Smooth muscle cell (in vitro differentiated cells): ENCODE results near the gene FGF9. TPM values are rescaled to one million over a fixed set of nuclear protein-coding genes. Genes with fewer than 3 reads are reported as not detected.

Experiments
- DNase-seq: peaks from one replicate; lab custom pipeline; 2025; ENCODE audit not compliant: unreplicated experiment; lab: John Stamatoyannopoulos, UW
- H2AFZ ChIP-seq: fragments of 200-600 bp; sonication (generic); 2 replicates; pipeline ENCODE4 v1.6.0; 2016; ENCODE audit warnings: antibody characterized with exemption, low read depth, mild to moderate bottlenecking
- H3F3A ChIP-seq: fragments of 200-600 bp; sonication (generic); 2 replicates; pipeline ENCODE4 v1.6.0; 2017; ENCODE audit warnings: antibody characterized with exemption, low read depth
- H3K27ac ChIP-seq: fragments of 200-600 bp; sonication (generic); 2 replicates; pipeline ENCODE4 v1.5.1; 2016; ENCODE audit warnings: low read depth, mild to moderate bottlenecking
- H3K27me3 ChIP-seq: fragments of 200-600 bp; sonication (generic); 2 replicates; pipeline ENCODE4 v1.6.1; 2016; ENCODE audit warnings: low read depth, mild to moderate bottlenecking
- H3K36me3 ChIP-seq: fragments of 200-600 bp; sonication (generic); 2 replicates; pipeline ENCODE4 v1.5.1; 2016; ENCODE audit warnings: low read depth
- H3K4me1 ChIP-seq: fragments of 200-600 bp; sonication (generic); 2 replicates; pipeline ENCODE4 v1.5.1; 2016; ENCODE audit warnings: low read depth
- H3K4me2 ChIP-seq: fragments of 200-600 bp; sonication (generic); 2 replicates; pipeline ENCODE4 v1.6.0; 2016; ENCODE audit warnings: mild to moderate bottlenecking
- H3K4me3 ChIP-seq: fragments of 200-600 bp; sonication (generic); 2 replicates; pipeline ENCODE4 v1.5.1; 2016; ENCODE audit warnings: mild to moderate bottlenecking
- H3K79me2 ChIP-seq: fragments of 200-600 bp; sonication (generic); 2 replicates; pipeline ENCODE4 v1.6.0; 2016; ENCODE audit warnings: low read depth, mild to moderate bottlenecking
- H3K9ac ChIP-seq: fragments of 200-600 bp; sonication (generic); 2 replicates; pipeline ENCODE4 v1.6.0; 2016; ENCODE audit warnings: low read depth
- H3K9me3 ChIP-seq: fragments of 200-600 bp; sonication (generic); replicated peaks from 2 replicates; pipeline ENCODE4 v1.5.1; 2016; ENCODE audit warnings: low read depth
- H4K20me1 ChIP-seq: fragments of 200-600 bp; sonication (generic); 2 replicates; pipeline ENCODE4 v1.6.0; 2016; ENCODE audit warnings: low read depth
- CTCF ChIP-seq: fragments of 200-600 bp; sonication (generic); IDR thresholded peaks from 2 replicates; pipeline ENCODE4 v1.5.1; 2017; ENCODE audit warnings: borderline replicate concordance, mild to moderate bottlenecking, antibody characterized with exemption; ENCODE audit not compliant: insufficient read depth, poor library complexity, severe bottlenecking
- WGBS: methylation state at CpG from one replicate; pipeline ENCODE4 v1.1.7; 2016; ENCODE audit warnings: low lambda C conversion rate; 5-methylcytosine and 5-hydroxymethylcytosine counted together
- polyA plus RNA-seq: library from polyadenylated mRNA; unstranded; fragments of >200 nt; fragmentation: Nextera tagmentation; extraction: Ambion mirVana; gene quantifications from 2 replicates; pipeline ENCODE4 v1.2.1, GENCODE V29; 2016
- total RNA-seq: library from RNA; depleted of rRNA; stranded (reverse); fragments of >200 nt; gene quantifications from 2 replicates; pipeline ENCODE4 v1.2.3, GENCODE V29; 2014

The FGF9 gene
- total and polyA plus RNA-seq, 2 experiments from 2014 or later = 0.56 TPM; not detected in 1

GRCh38 chr13:21668732-21669275 is 2.1 kb upstream of the FGF9 start:
- H3K4me2 ChIP-seq = peak overlapping the region; percentile 99
- 11% methylated on average over 23 of the region's 23 CpGs for WGBS
- H3K79me2 ChIP-seq = no peaks in the 10 kb centered on the region

GRCh38 chr13:21670006-21670882 is 629 bp upstream of the FGF9 start:
- TF ChIP-seq CTCF = no peak
- peak; percentile 61 for DNase-seq
- no peak overlapping the region for H3K9ac ChIP-seq
- H4K20me1 ChIP-seq = no peaks in the 10 kb centered on the region
- H3K79me2 ChIP-seq = no peaks in the 10 kb centered on the region
- peak overlapping the region; percentile 67 for H3K4me3 ChIP-seq
- peak overlapping the region; percentile 94 for H2AFZ ChIP-seq
- peaks cover 12% of the 10 kb centered on the region for H3F3A ChIP-seq
- WGBS = under 1% methylated on average over 63 of the region's 70 CpGs
- H3K27me3 ChIP-seq = peaks cover 45% of the 10 kb centered on the region
- H3K4me2 ChIP-seq = peak overlapping the region; percentile 99
- H3K4me1 ChIP-seq = peaks cover 20% of the 10 kb centered on the region
- no peak overlapping the region for H3K27ac ChIP-seq
- H3K36me3 ChIP-seq = no peaks in the 10 kb centered on the region
- H3K9me3 ChIP-seq = no peaks in the 10 kb centered on the region

More at GRCh38 chr13:21668732-21669275, 2.1 kb upstream of the FGF9 start:
- Histone ChIP-seq H3K4me1 (peaks cover 20% of the 10 kb centered on the region), H3F3A (peaks cover 12% of the 10 kb centered on the region), H3K36me3 (no peaks in the 10 kb centered on the region), H4K20me1 (no peaks in the 10 kb centered on the region), H3K27me3 (peaks cover 38% of the 10 kb centered on the region), H2AFZ (peak overlapping the region; percentile 94), H3K9me3 (no peaks in the 10 kb centered on the region), H3K27ac (no peak overlapping the region), H3K4me3 (peak overlapping the region; percentile 67), H3K9ac (no peak overlapping the region)
- no peak for DNase-seq
- no peak for TF ChIP-seq CTCF

- H3K27me3 ChIP-seq = peaks cover 59% of the 10 kb centered on the region
- H3K4me3 ChIP-seq = peak overlapping the region; percentile 67
- TF ChIP-seq CTCF = no peak
Observed at GRCh38 chr13:21671620-21672286, 880 bp downstream of the FGF9 start.

More at GRCh38 chr13:21671620-21672286, 880 bp downstream of the FGF9 start:
- Histone ChIP-seq H3F3A (peaks cover 12% of the 10 kb centered on the region), H3K4me1 (peaks cover 20% of the 10 kb centered on the region), H3K36me3 (no peaks in the 10 kb centered on the region), H3K79me2 (no peaks in the 10 kb centered on the region), H3K9ac (no peak overlapping the region), H2AFZ (no peak overlapping the region), H4K20me1 (no peaks in the 10 kb centered on the region), H3K4me2 (peak overlapping the region; percentile 99), H3K9me3 (no peaks in the 10 kb centered on the region), H3K27ac (no peak overlapping the region)
- DNase-seq = no peak
- WGBS = 8% methylated on average over 15 of the region's 15 CpGs
